Ishikawa (cell line): ENCODE measurements around the gene RAD9A.

ENCODE experiments used
- CEBPB ChIP-seq: IDR thresholded peaks from 2 replicates; pipeline ENCODE4 v1.6.1; 2012
- CREB1 ChIP-seq: IDR thresholded peaks from 2 replicates; pipeline ENCODE4 v1.6.1; 2012; ENCODE audit warnings: low read depth
- EGR1 ChIP-seq: IDR thresholded peaks from 2 replicates; pipeline ENCODE4 v1.6.1; 2012
- EP300 ChIP-seq: IDR thresholded peaks from 2 replicates; pipeline ENCODE4 v1.6.1; 2012; ENCODE audit warnings: borderline replicate concordance
- FOXM1 ChIP-seq: IDR thresholded peaks from 2 replicates; pipeline ENCODE4 v1.6.1; 2012; ENCODE audit warnings: low read depth, borderline replicate concordance
- MAX ChIP-seq: IDR thresholded peaks from 2 replicates; pipeline ENCODE4 v1.6.1; 2012
- NFIC ChIP-seq: IDR thresholded peaks from 2 replicates; pipeline ENCODE4 v1.6.1; 2012
- RAD21 ChIP-seq: IDR thresholded peaks from 2 replicates; pipeline ENCODE4 v1.6.1; 2012; ENCODE audit warnings: low read depth
- REST ChIP-seq: IDR thresholded peaks from 2 replicates; pipeline ENCODE4 v1.6.1; 2012; ENCODE audit warnings: low read depth, mild to moderate bottlenecking
- TAF1 ChIP-seq: IDR thresholded peaks from 2 replicates; pipeline ENCODE4 v1.6.1; 2012; ENCODE audit warnings: low read depth, mild to moderate bottlenecking
- TCF12 ChIP-seq: IDR thresholded peaks from 2 replicates; pipeline ENCODE4 v1.6.1; 2012; ENCODE audit warnings: low read depth
- TEAD4 ChIP-seq: IDR thresholded peaks from 2 replicates; pipeline ENCODE4 v1.6.1; 2012
- USF1 ChIP-seq: IDR thresholded peaks from 2 replicates; pipeline ENCODE4 v1.6.1; 2012
- YY1 ChIP-seq: IDR thresholded peaks from 2 replicates; pipeline ENCODE4 v1.6.1; 2012; ENCODE audit warnings: low read depth
- ZBTB7A ChIP-seq: IDR thresholded peaks from 2 replicates; pipeline ENCODE4 v1.6.1; 2012; ENCODE audit warnings: low read depth

RAD9A gene

GRCh38 chr11:67406969-67407687 lies 15.3 kb downstream of the RAD9A start:
- TF ChIP-seq FOXM1 (no peak), TCF12 (no peak), RAD21 (no peak), TAF1 (no peak), REST (no peak), YY1 (no peak), MAX (no peak), EP300 (no peak), CREB1 (no peak), TEAD4 (no peak), CEBPB (no peak), ZBTB7A (no peak), NFIC (no peak), EGR1 (no peak), USF1 (no peak)

GRCh38 chr11:67407688-67408163 lies 15.9 kb downstream of the RAD9A start:
- TF ChIP-seq ZBTB7A (no peak), REST (no peak), RAD21 (no peak), TCF12 (no peak), EP300 (no peak), TAF1 (no peak), CEBPB (no peak), EGR1 (no peak), USF1 (no peak), MAX (no peak), YY1 (no peak), TEAD4 (no peak), CREB1 (no peak), NFIC (no peak), FOXM1 (no peak)

- no peak for TF ChIP-seq EGR1
- TF ChIP-seq EP300, result no peak
- TF ChIP-seq USF1, result no peak
- TF ChIP-seq YY1, result no peak
- no peak for TF ChIP-seq REST
- TF ChIP-seq FOXM1, result no peak
- no peak for TF ChIP-seq RAD21
- TF ChIP-seq TAF1, result no peak
- no peak for TF ChIP-seq ZBTB7A
Observed at GRCh38 chr11:67408437-67409200, 16.8 kb downstream of the RAD9A start.

GRCh38 chr11:67409261-67409666 lies 17.5 kb downstream of the RAD9A start:
- TF ChIP-seq TAF1 (no peak), USF1 (no peak), EP300 (no peak), RAD21 (no peak), NFIC (no peak), ZBTB7A (no peak), TCF12 (no peak)
